Pancreas (tissue), 10 donors: ENCODE results near the gene BLOC1S1. TPM values are rescaled to one million over a fixed set of nuclear protein-coding genes. Genes with fewer than 3 reads are reported as not detected.

Experiments used
- ATAC-seq, 4 donors: fragments of 200-7000 bp; cut with Tn5 transposase; one replicate each; pipeline versions ENCODE4 v1.8.0 to v1.9.1; 2020; ENCODE audit warnings: mild to moderate bottlenecking in 4 of 4, moderate library complexity in 4 of 4
- DNase-seq, 6 donors: peaks; one replicate each; pipeline ENCODE4 v3.0.0-alpha.2; 2020
- FAIRE-seq: peaks from 2 replicates; lab custom pipeline; 2012; peaks lifted over from hg19 to GRCh38; lab: Jason Lieb, UNC
- H3K27ac ChIP-seq, 4 donors: fragments of 200-600 bp; sonication (generic); 1 replicate in 3 of 4; 2 replicates in 1 of 4; pipeline versions ENCODE4 v1.5.0 to v1.8.0; 2020
- H3K27me3 ChIP-seq, 4 donors: fragments of 200-600 bp; one replicate each; pipeline ENCODE4 v1.8.0; 2021
- H3K36me3 ChIP-seq, 3 donors: fragments of 200-600 bp; sonication (generic) in 1 of 3; one replicate each; pipeline versions ENCODE4 v1.5.0 to v1.8.0; 2020 to 2021
- H3K4me1 ChIP-seq, 3 donors: fragments of 200-600 bp; one replicate each; pipeline ENCODE4 v1.8.0; 2021
- H3K4me3 ChIP-seq, 4 donors: fragments of 200-600 bp; sonication (generic) in 2 of 4; one replicate each; pipeline versions ENCODE4 v1.5.0 to v1.8.0; 2020 to 2021
- H3K9me3 ChIP-seq, 4 donors: fragments of 200-600 bp; one replicate each; pipeline ENCODE4 v1.8.0; 2021
- WGBS, 2 donors: extraction: QIAGEN DNeasy Blood & Tissue Kit; methylation state at CpG; one replicate each; pipeline ENCODE4 v1.1.7; 2013; 5-methylcytosine and 5-hydroxymethylcytosine counted together
- intact Hi-C, 3 donors: fragments of 100-400 bp; cut with DNase I; formaldehyde crosslinking; loops; one replicate each; pipeline versions ENCODE4 v1.11.1 to v1.14.2; 2022
- polyA plus RNA-seq, 2 donors: library from polyadenylated mRNA; stranded (reverse); fragments of 200-250 nt; gene quantifications; one replicate each; pipeline ENCODE4 v1.2.3, GENCODE V29; 2013
- total RNA-seq, 6 donors: library from RNA; stranded (reverse); fragmentation: NEBNext Ultra II Directional in 4 of 6; extraction: Animal tissue kit (Norgen Biotek cat#: 25700) in 4 of 6; gene quantifications; one replicate each; pipeline versions ENCODE4 v1.2.1 to v1.2.4, GENCODE V29; 2021 to 2023
- TF ChIP-seq, protein P1 (sequence below), 4 donors: fragments of 200-600 bp; sonication (generic) in 3 of 4; IDR thresholded peaks; one replicate each; pipeline versions ENCODE4 v1.5.0 to v1.8.0; 2021; ENCODE audit warnings: antibody characterized with exemption in 4 of 4
- donor health status: healthy with polysubstance abuse.
- donor health status: DM: no; HTN: no; CAD: no; lungs with moderate emphysema.
- donor health status: DM: no; HTN: no; CAD: no.
- donor health status: control.
- donor health status: control.
- donor health status: Bipolar disorder and iron deficiency.
- donor health status: DM: yes; HTN: yes; CAD: no.
- donor health status: DM: no; HTN: no; CAD: no.
- donor health status: DM: no; HTN: no; CAD: no.
- donor health status: DM: yes; HTN: yes; CAD: no.

The BLOC1S1 gene
- total and polyA plus RNA-seq, 8 donors = 32.5 to 155 (median 47.7) TPM

DNA sequence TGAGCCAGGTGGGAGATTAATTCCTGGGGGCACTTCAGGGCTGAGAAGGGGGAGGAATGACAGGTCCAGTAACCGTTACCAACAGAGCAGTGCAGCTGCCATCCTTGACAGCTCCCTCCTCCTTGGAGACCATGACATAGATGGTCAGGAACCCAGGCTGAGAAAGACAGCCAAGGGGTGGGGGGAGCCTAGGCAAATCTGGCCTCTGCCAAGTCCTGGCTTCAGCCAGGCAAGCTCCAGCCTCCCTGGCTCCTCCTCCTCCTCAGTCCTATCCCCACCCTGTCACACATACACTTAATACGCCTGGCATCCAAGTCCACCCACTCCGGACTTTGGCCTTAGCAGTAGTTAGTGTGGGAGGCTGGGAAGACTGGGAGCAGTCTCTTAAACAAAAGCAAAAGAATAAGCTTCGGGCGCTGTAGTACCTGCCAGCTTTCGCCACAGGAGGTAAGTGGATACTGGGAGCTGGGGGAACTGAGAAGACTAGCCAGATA, 4.3 kb downstream of the BLOC1S1 start, which contains the start of gene RDH5:
RDH5 (plus strand) TSS at position 323 of the 494 bp plus-strand sequence. CDS start 792 bp downstream, outside the sequence.
- peaks cover 0 to 14% (median 0%) of the 10 kb centered on the region in 3 donors for H3K36me3 ChIP-seq
- H3K9me3 ChIP-seq = no peaks in the 10 kb centered on the region
- TF ChIP-seq, protein P1, sequence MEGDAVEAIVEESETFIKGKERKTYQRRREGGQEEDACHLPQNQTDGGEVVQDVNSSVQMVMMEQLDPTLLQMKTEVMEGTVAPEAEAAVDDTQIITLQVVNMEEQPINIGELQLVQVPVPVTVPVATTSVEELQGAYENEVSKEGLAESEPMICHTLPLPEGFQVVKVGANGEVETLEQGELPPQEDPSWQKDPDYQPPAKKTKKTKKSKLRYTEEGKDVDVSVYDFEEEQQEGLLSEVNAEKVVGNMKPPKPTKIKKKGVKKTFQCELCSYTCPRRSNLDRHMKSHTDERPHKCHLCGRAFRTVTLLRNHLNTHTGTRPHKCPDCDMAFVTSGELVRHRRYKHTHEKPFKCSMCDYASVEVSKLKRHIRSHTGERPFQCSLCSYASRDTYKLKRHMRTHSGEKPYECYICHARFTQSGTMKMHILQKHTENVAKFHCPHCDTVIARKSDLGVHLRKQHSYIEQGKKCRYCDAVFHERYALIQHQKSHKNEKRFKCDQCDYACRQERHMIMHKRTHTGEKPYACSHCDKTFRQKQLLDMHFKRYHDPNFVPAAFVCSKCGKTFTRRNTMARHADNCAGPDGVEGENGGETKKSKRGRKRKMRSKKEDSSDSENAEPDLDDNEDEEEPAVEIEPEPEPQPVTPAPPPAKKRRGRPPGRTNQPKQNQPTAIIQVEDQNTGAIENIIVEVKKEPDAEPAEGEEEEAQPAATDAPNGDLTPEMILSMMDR (IDR thresholded peaks at IDR 0.05) = no peak
- peaks cover 13 to 53% (median 39%) of the 10 kb centered on the region in 3 donors for H3K4me1 ChIP-seq
- DNase-seq (peak in 4 of 6 donors; percentile 74 to 90 (median 82)), ATAC-seq (peak; percentile 58 to 80 (median 70)), FAIRE-seq (peak; percentile 9)
- intact Hi-C loops = no loop called here
- H3K27ac ChIP-seq = peak within 1 kb of the TSS; percentile 22 to 69 (median 50)
- 12 to 15% methylated on average over 6 of the region's 6 CpGs for WGBS, 2 donors
- no peak within 1 kb of the TSS for H3K4me3 ChIP-seq
- H3K27me3 ChIP-seq = no peaks in the 10 kb centered on the region

DNA sequence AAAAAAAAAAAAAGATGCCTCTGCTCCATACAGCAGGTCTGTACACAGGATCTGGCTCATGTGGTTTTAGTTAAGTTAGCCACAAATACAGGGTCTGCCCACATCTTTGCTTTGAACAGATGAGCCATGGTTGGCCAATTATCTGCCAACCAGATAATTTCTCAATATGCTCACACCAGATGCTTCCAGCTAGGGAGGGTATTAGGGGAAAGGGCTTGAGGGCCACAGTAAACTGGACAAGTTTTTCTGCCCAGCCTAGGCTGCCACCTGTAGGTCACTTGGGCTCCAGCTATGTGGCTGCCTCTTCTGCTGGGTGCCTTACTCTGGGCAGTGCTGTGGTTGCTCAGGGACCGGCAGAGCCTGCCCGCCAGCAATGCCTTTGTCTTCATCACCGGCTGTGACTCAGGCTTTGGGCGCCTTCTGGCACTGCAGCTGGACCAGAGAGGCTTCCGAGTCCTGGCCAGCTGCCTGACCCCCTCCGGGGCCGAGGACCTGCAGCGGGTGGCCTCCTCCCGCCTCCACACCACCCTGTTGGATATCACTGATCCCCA, 5.1 kb downstream of the BLOC1S1 start:
- FAIRE-seq = no peak
- WGBS, 2 donors = 6 to 11% methylated on average over 9 of the region's 9 CpGs
- H3K4me1 ChIP-seq = peaks cover 7 to 53% (median 35%) of the 10 kb centered on the region in 3 donors

DNA sequence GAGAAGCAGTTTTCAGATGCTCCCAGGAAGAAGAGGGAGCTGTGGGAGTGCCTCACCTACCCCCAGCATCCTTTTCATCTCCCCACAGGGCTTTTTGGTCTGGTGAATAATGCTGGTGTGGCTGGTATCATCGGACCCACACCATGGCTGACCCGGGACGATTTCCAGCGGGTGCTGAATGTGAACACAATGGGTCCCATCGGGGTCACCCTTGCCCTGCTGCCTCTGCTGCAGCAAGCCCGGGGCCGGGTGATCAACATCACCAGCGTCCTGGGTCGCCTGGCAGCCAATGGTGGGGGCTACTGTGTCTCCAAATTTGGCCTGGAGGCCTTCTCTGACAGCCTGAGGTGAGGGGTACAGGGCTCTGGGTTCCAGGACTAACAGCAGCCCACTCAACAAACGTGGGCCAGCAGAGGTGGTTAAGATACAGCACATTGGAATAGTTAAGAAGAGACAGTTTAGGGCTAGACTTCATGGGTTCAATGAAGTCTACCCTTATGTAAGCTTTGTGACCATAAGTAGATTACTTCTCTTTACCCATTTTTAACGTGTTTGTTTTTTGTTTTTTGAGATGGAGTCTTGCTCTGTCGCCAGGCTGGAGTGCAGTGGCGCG, 5.9 kb downstream of the BLOC1S1 start:
- Histone ChIP-seq H3K4me3 (no peak overlapping the region), H3K36me3 (peaks cover 2 to 17% (median 4%) of the 10 kb centered on the region in 3 donors), H3K27me3 (no peaks in the 10 kb centered on the region), H3K9me3 (no peaks in the 10 kb centered on the region), H3K4me1 (peaks cover 7 to 58% (median 33%) of the 10 kb centered on the region in 3 donors), H3K27ac (peak overlapping the region in 2 of 4 donors; percentile 58 to 69)
- WGBS, 2 donors = 65 to 71% methylated on average over 14 of the region's 14 CpGs
- FAIRE-seq = no peak
- intact Hi-C loops = no loop called here
- TF ChIP-seq, protein P1 (IDR thresholded peaks at IDR 0.05) = no peak
- ATAC-seq = no peak
- DNase-seq = no peak

More for the DNA sequence above, 5.1 kb downstream of the BLOC1S1 start:
- Histone ChIP-seq H3K4me3 (no peak overlapping the region), H3K9me3 (no peaks in the 10 kb centered on the region), H3K27me3 (no peaks in the 10 kb centered on the region), H3K36me3 (peaks cover 0 to 17% (median 0%) of the 10 kb centered on the region in 3 donors), H3K27ac (peak overlapping the region in 3 of 4 donors; percentile 42 to 69 (median 58))
- ATAC-seq (peak; percentile 62 to 75 (median 69)), DNase-seq (peak; percentile 62 to 84 (median 76))
- TF ChIP-seq, protein P1 (IDR thresholded peaks at IDR 0.05) = peak in 3 of 4 donors; percentile 31 to 48 (median 32)
- intact Hi-C loops = no loop called here

DNA sequence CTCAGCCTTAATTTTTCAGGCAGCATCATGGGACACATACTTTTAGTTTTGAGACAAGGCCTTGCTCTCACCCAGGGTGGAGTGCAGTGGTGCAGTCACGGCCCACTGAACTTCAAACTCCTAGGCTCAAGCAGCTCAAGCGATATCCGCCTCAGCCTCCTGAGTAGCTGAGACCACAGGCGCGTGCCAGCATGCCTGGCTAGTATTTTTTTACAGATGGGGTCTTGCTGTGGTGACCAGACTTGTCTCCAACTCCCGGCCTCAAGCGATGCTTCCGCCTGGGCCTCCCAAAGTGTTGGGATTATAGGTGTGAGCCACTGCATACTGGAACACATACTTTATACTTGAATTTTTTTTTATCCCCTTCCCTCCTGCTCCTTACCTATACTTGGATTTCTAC, 7.1 kb downstream of the BLOC1S1 start:
- FAIRE-seq = no peak
- ATAC-seq = no peak
- intact Hi-C loops = no loop called here
- Histone ChIP-seq H3K4me3 (no peak overlapping the region), H3K4me1 (peaks cover 9 to 54% (median 25%) of the 10 kb centered on the region in 3 donors), H3K27me3 (no peaks in the 10 kb centered on the region), H3K36me3 (peaks cover 4 to 17% (median 6%) of the 10 kb centered on the region in 3 donors), H3K27ac (no peak overlapping the region), H3K9me3 (no peaks in the 10 kb centered on the region)
- DNase-seq = peak in 1 of 6 donors; percentile 46
- whole genome bisulfite sequencing, 2 donors = 92 to 95% methylated on average over 8 of the region's 8 CpGs
- TF ChIP-seq, protein P1 (IDR thresholded peaks at IDR 0.05) = no peak
